ENCODE data around the gene TJP3. TPM values are rescaled to one million over a fixed set of nuclear protein-coding genes. Genes with fewer than 3 reads are reported as not detected.

TJP3 gene
- total RNA-seq, 1 donor from 2014 or later = not detected

- no peak for DNase-seq
- no peak for ATAC-seq (ENCODE audit: poor library complexity)
- intact Hi-C loops (cut with DNase I) = no loop called here
Observed at GRCh38 chr19:3771906-3772455, 63.8 kb downstream of the TJP3 start, which contains the start of gene RAX2. TSS of gene RAX2 (minus strand) at chr19:3772228. CDS start at chr19:3771742, 486 bp downstream.

- ATAC-seq (ENCODE audit: poor library complexity) = no peak
- intact Hi-C loops (cut with DNase I) = no loop called here
- DNase-seq = no peak
Observed at GRCh38 chr19:3773814-3774515, 65.8 kb downstream of the TJP3 start.

- ATAC-seq (ENCODE audit: poor library complexity) (no peak), DNase-seq (no peak)
- intact Hi-C loops (cut with DNase I) = no loop called here
Observed at GRCh38 chr19:3774621-3775373, 66.6 kb downstream of the TJP3 start.

- DNase-seq (no peak), ATAC-seq (ENCODE audit: poor library complexity) (no peak)
- intact Hi-C loops (cut with DNase I) = no loop called here
Observed at GRCh38 chr19:3775374-3775711, 67.2 kb downstream of the TJP3 start.

GRCh38 chr19:3775831-3776230, 67.6 kb downstream of the TJP3 start:
- no peak for ATAC-seq (ENCODE audit: poor library complexity)
- DNase-seq = no peak
- intact Hi-C loops (cut with DNase I) = no loop called here

- no peak for DNase-seq
- ATAC-seq (ENCODE audit: poor library complexity) = no peak
- intact Hi-C loops (cut with DNase I) = no loop called here
Observed at GRCh38 chr19:3776479-3777040, 68.4 kb downstream of the TJP3 start.

DNA sequence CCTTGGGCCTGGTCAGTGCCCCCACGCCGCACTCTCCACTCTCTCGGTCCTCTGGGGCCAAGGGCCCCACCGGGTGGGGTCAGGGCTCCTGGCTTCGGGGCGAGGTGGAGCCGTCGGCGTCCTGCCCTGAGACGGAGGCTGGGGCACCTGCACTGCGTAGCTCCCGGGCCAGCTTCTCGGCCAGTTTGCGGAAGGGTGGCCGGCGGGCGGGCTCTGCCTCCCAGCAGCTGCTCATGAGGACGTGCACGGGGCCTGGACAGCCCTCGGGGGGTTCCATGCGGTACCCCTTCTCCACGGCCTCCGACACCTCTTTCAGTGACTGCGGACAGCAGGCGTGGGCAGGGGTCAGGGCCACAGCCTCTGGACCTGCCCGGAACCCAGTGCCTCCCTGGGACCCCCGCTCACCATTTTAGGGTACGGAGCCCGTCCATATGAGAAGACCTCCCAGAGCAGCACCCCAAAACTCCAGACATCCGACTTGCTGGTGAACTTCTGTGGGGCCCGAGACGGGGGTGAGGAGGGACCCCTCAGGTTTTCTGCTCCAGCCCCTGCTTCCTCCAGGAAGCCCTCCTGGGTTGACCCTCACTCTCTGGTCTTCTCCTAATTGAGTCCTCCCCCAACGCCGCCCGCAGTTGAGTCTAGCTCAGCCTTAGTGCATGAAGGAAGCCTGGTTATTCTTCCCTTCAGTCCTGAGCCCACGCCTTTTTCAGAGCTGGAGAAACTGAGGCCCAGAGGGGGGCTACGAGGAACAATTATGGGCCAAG, 70.1 kb downstream of the TJP3 start:
- ATAC-seq (ENCODE audit: poor library complexity) (no peak), DNase-seq (no peak)
- intact Hi-C loops (cut with DNase I) = no loop called here

GRCh38 chr19:3778899-3779723, 70.9 kb downstream of the TJP3 start:
- intact Hi-C loops (cut with DNase I) = no loop called here
- no peak for ATAC-seq (ENCODE audit: poor library complexity)
- DNase-seq = no peak

DNA sequence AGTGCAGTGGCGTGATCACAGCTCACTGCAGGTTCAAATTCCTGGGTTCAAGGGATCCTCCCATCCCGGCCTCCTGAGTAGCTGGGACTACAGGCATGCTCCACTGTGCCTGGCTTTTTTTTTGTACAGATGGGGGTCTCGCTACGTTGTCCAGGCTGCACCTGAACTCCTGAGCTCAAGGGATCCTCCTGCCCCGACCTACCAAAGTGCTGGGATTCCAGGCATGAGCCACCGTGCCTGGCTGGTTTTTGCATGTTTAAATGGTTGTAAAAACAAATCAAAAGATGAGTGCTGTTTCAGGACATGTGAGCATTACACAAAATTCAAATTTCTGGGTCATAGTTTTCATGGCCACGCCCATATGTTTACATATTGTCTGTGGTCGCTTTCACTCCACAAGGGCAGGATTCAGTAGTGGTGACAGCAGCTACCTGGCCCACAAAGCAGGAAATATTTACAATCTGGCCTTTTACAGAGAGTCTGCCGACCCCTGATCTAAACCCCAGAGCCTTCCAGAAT, 72.7 kb downstream of the TJP3 start:
- DNase-seq = no peak
- intact Hi-C loops (cut with DNase I) = no loop called here
- no peak for ATAC-seq (ENCODE audit: poor library complexity)

DNA sequence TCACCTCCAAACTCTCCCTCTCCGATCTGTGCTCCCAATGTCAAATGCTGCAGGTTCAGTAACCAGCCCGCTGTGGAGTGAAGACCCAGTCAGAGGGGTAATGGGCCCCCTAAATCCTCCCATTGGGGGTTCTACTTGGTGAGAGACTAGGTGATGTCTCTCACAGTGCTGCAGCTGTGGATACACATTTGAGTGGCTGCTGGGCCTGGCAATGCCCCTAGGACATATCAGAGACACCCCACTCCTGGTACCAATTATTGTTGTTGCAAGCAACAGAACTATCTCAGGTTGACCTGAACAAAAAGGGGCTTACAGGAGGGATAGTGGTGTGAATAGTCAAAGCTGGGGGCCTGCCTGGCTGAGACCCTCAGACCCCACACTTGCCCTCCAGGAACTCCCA, 73.4 kb downstream of the TJP3 start:
- ATAC-seq (ENCODE audit: poor library complexity) (no peak), DNase-seq (no peak)
- intact Hi-C loops (cut with DNase I) = no loop called here

- no peak for ATAC-seq (ENCODE audit: poor library complexity)
- no peak for DNase-seq
- intact Hi-C loops (cut with DNase I) = no loop called here
Observed at GRCh38 chr19:3782330-3782729, 74.1 kb downstream of the TJP3 start.

- DNase-seq = no peak
- ATAC-seq (ENCODE audit: poor library complexity) = no peak
- intact Hi-C loops (cut with DNase I) = no loop called here
Observed at GRCh38 chr19:3782903-3783302, 74.7 kb downstream of the TJP3 start.

- intact Hi-C loops (cut with DNase I) = no loop called here
- DNase-seq (no peak), ATAC-seq (ENCODE audit: poor library complexity) (no peak)
Observed at GRCh38 chr19:3783660-3784584, 75.7 kb downstream of the TJP3 start.

- no peak for ATAC-seq (ENCODE audit: poor library complexity)
- no peak for DNase-seq
- intact Hi-C loops (cut with DNase I) = no loop called here
Observed at GRCh38 chr19:3784607-3785450, 76.6 kb downstream of the TJP3 start.

DNA sequence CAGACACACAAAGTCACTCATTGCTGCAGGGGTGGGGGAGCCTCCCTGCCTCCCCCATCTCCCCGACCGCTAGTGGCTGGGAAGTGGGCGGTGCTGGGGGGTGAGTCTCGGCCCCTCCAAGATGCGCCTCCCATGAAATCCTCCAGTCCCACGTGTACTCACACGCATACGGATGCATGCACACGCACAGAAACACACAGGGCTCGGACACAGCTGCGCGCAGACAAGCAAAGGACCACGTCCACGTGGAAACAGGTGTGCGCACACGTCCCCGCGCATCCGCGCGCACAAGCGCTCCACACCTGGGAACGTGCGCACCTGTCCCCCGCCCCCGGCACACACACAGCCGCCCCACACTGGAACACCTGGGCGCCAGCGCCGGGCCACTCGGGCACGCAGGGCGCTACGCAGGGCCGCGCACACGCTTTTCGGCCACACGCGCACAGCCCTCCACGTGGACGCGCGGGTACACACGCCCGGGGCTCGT, 77.3 kb downstream of the TJP3 start:
- ATAC-seq (ENCODE audit: poor library complexity) (no peak), DNase-seq (no peak)
- intact Hi-C loops (cut with DNase I) = no loop called here
